ENCODE measurements around the gene CEACAM21.

GRCh38 chr19:41584260-41584810, 8.4 kb downstream of the CEACAM21 start:
- TF ChIP-seq, protein P1, sequence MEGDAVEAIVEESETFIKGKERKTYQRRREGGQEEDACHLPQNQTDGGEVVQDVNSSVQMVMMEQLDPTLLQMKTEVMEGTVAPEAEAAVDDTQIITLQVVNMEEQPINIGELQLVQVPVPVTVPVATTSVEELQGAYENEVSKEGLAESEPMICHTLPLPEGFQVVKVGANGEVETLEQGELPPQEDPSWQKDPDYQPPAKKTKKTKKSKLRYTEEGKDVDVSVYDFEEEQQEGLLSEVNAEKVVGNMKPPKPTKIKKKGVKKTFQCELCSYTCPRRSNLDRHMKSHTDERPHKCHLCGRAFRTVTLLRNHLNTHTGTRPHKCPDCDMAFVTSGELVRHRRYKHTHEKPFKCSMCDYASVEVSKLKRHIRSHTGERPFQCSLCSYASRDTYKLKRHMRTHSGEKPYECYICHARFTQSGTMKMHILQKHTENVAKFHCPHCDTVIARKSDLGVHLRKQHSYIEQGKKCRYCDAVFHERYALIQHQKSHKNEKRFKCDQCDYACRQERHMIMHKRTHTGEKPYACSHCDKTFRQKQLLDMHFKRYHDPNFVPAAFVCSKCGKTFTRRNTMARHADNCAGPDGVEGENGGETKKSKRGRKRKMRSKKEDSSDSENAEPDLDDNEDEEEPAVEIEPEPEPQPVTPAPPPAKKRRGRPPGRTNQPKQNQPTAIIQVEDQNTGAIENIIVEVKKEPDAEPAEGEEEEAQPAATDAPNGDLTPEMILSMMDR (IDR thresholded peaks at IDR 0.05): no peak
- no peak for TF ChIP-seq POLR2A (IDR thresholded peaks at IDR 0.05)
- TF ChIP-seq POLR2AphosphoS5 (IDR thresholded peaks at IDR 0.05): no peak
